NCI-H146 treated with DMSO at 0.1 percent for 48 hours (cell line): ENCODE data around the gene ABCC8.
A peak's percentile ranks its signal among the peaks of the same experiment; 100 is the strongest.

Source experiments
- DNase-seq: peaks from one replicate; lab custom pipeline; 2025; ENCODE audit not compliant: unreplicated experiment; lab: John Stamatoyannopoulos, UW

Gene ABCC8

DNA sequence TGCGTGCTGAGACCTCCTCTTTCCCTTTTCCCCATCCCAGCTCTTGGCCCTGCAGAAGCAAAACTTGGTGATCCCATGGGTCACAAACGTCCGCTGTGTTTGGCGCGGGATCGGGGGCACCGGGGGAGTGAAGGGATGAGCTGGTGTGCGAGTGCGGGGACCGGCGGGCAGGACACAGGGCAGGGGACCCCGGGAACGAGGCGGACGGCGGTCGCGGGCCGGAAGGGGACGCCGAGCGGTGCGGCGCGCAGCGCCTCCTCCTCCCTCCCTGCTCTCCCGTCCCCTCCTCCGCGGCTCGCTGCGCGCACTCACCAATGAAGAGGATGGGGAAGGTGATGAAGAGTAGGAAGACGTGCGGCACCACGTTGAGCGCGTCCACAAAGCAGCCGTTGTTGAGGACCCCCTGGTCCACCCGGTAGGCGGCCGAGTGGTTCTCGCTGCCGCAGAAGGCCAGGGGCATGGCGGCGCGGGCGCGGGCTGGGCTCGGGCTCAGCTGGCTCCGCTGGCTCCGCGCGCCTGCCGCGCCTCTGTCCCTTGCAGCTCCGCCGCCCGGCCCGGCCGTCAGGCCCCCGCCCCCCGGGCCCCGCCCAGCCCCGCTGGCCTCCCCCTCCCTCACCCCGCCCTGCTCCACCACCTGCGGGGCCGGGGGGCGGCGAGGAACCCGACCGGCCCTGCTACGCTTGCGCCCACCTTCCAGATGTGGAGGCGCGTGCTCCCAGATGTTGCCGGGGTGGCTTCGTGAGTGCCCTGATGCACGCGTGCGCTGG, at the start of gene ABCC8:
Gene ABCC8 (minus strand): TSS at position 529 of the 767 bp plus-strand sequence. CDS start 69 bp downstream, at position 460.
- no peak for DNase-seq

DNA sequence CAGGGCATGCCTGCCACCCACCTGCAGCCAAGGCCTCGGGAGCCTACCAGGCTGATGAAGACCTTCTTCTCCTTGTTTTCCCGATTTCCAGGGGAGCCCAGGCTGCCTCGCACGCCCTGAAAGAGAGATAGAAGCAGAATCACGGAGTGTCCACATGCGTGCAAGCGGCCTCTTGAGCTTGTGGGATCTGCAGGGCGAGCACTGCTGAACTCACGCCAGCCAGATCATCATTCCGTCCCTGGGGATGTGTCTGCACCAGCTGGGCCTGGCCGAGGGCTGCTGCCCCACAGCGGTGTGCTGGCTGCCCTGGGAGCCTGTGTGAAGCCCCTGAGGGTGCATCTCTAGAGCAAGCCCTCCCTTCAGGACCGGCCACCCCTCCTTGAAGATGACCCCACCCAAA, 49.7 kb upstream of the ABCC8 start:
- DNase-seq, result no peak

DNA sequence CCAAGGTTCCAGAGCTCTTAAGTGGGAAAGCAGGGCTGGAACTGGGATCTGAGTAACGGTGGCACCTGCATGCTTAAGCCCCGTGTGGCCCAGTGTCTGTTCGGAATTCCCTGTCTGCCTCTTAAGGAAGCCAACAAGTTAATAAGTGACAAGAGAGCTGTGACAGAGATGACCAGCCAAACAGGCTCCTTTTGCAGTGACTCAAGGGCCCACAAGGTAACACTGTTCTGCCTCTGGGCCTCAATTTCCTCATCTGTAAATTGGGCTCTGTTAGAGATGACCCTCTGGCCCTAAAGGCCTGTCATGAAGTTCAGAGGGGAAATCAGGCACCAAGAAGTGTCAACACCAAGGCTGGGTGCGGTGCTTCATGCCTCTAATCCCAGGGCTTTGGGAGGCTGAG, 48.9 kb upstream of the ABCC8 start:
- DNase-seq, result no peak

GRCh38 chr11:17524221-17524620, 47.6 kb upstream of the ABCC8 start:
- DNase-seq, result no peak

GRCh38 chr11:17522655-17523054, 46.0 kb upstream of the ABCC8 start:
- DNase-seq, result no peak

DNA sequence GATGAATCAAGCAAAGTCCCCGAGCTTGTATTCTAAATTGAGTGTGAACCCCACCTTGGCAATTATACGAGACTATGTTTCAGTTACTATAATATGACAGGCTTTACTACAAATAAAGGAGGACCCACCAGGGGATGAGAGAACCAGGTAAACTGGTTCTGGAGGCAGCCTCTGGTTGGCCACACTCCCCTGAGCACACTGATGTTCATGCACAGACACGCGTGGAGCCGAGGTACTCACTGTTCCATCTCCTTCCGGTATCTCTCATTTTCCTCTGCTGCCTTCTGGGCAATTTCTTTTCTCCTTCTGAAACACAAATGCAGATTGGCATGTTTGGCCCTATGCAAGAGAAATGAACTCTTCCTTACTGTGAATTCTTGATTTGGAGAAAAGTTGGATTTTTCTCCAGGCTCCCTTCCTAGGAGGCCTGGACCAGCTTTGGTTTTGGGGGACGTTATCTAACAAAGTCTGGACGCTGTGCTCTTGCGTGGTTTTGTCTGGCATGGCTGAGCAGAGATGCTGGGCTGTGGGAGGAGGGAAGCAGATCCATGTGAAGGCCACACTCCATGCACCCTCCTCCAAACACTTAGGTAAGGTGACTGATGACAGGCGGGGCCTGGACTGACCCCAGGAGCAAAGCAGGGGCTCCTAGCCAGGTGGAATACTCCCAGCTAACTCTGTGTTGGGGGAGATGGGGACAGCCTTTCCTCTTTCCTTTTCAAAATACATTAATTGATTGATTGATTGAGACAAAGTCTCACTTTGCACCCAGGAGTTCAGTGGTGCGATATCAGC, 44.7 kb upstream of the ABCC8 start:
- DNase-seq, result no peak

GRCh38 chr11:17519061-17519885, 42.6 kb upstream of the ABCC8 start:
- DNase-seq, result peak; percentile 86

- DNase-seq, result no peak
Observed at GRCh38 chr11:17518366-17518765, 41.7 kb upstream of the ABCC8 start.

- DNase-seq, result no peak
Observed at GRCh38 chr11:17517186-17517585, 40.5 kb upstream of the ABCC8 start.

- DNase-seq, result no peak
Observed at GRCh38 chr11:17516551-17517150, 40.0 kb upstream of the ABCC8 start.

DNA sequence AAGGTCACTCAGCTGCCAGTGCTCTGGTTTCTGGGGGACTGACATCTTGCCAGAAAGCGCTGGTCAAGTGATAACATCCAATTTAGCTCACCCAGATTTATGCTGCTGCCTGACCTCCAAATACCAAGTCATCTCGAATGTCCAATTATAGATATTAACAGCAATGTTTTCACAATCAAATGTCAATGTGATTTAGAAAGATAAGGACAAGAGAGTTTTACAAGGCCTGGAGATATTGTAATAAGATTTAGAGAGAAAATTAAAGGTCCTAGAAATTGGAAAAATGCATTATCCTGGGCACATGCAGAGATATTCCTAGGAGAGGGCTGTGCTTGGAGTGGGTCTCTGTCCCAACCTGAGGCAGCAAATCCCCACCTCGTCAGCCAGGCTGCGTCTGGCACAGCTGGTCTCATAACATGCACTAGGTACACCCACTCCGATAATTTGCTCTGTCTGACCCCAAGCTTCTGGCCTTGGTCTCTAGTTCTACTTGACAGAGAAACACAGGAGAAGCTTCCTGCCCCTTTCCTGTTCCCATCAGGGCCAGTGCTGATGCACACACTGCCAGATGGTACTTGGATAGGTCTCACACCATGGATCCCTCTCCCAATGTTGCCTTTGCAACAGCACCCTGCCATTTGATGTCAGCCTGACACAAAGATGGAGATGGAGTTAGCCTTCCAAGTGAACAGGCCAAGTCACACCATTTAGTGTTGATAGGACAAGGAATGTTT, 39.0 kb upstream of the ABCC8 start:
- DNase-seq, result no peak

DNA sequence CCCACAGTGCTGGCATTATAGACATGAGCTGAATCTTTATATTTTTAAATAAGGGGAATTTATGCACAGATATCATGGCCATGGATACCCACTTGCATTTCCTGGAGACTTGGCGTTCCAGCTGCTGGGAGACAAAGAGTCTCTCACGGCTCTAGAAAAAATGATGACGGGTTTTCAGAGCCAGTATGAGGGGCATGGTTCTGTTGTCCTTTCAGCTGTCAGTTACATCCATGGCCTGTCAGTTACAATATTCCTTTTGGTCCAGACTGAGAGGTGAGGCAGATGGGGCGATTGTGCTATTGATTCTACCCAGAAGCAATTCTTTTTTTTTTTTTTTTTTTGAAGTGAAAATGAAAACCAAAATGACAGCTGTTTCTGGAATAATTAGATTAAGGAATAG, 37.8 kb upstream of the ABCC8 start:
- no peak for DNase-seq

DNA sequence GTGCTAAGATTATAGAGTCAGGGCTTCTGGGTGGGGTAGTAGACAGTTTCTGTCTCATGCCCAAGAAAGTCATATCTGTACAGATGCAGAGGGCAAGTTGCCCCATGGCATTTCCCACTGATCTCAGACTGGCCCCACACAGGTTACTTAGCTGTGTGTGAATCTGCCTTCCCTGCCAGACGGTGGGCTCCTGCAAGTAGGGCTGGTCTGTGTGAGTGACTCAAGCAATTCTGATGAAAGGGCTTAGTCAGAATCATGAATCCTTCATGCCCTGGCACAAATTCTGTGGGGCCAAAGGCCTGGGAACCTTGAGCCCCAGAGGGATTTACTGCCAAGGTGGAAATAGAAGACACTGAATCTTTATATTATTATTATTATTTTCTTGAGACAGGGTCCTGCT, 37.2 kb upstream of the ABCC8 start:
- DNase-seq, result no peak

- DNase-seq, result no peak
Observed at GRCh38 chr11:17512101-17512500, 35.5 kb upstream of the ABCC8 start.

DNA sequence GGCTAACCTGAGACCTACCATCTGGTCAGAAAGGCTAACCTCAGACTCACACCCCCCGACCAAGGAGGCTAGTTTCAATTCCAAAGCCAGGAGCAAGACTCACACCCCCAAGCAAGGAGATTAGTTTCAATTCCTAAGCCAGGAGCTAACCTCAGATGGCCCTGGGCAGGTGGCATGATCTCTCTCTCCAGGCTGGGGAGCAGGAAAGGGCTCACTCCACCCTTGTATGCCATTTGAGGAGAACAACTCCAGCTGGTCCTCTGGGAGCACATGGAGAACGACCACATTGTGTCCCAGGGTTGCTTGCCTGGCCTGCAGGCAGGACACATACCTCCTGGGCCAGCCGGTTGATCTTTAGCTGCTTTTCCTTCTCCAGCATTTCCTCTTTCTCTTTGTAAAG, 34.9 kb upstream of the ABCC8 start:
- DNase-seq, result no peak

GRCh38 chr11:17510507-17511206, 34.0 kb upstream of the ABCC8 start:
- DNase-seq, result no peak

DNA sequence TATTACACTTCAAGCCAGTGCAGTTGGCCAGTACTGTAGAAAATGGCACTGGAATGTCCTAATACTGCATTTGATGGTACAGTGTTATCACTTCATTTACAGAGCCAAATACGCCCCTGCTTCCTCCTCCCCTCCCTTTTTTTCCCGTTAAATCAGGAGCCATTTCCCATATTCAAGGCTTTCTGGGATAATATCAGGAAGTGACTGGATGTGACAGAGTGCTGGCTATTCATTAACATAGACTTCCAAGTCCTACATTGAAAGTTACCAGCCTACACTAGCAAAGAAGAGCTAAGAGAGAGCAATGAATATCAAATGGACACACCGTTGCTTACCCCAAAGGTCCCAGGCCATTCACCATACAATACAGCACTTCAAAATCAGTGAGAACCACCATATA, 32.1 kb upstream of the ABCC8 start:
- no peak for DNase-seq

GRCh38 chr11:17508306-17508705, 31.7 kb upstream of the ABCC8 start:
- no peak for DNase-seq

DNA sequence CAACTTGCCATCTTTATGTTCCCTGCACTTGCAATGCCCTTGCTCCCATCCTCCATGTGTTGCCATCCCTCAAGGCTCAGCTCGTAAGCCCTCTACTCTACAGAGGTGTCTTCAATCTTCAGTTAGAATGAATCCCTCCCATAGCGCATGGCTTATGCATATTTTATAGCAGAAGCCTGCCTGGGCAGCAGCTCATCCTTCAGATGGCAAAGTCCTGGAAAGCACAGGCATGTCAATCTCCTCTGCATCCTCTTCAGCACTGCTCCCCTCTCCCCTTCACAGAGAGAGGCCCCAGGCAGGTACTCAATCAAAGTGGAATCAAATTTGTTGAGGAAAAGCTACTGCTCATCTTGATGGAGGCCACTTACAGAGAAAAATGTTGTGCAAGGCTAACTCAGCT, 31.1 kb upstream of the ABCC8 start:
- DNase-seq, result no peak

DNA sequence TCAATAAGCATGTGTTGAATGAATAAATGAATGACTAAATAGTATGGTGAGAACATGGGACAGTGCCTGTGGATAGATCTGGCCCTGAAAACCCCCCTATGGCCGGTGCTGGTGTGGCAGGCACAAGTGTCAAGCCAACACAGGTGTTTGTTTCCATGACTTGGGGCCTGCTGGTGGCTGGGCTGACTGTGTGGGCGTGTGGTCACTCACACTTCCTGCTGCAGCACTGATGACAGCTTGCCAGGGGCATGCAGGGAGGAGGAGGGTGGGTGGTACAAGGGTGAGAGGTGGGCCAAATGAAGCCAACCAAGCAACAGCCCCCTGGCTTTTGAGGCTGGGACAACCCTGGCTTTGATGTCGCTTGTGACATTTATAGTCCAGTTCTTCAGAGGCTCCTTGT, 30.3 kb upstream of the ABCC8 start:
- DNase-seq, result no peak
